ENCODE data around the gene SDSL. TPM values are rescaled to one million over a fixed set of nuclear protein-coding genes. Genes with fewer than 3 reads are reported as not detected.

Gene SDSL
- 7.5 and 18.4 TPM in 2 replicates for total RNA-seq

DNA sequence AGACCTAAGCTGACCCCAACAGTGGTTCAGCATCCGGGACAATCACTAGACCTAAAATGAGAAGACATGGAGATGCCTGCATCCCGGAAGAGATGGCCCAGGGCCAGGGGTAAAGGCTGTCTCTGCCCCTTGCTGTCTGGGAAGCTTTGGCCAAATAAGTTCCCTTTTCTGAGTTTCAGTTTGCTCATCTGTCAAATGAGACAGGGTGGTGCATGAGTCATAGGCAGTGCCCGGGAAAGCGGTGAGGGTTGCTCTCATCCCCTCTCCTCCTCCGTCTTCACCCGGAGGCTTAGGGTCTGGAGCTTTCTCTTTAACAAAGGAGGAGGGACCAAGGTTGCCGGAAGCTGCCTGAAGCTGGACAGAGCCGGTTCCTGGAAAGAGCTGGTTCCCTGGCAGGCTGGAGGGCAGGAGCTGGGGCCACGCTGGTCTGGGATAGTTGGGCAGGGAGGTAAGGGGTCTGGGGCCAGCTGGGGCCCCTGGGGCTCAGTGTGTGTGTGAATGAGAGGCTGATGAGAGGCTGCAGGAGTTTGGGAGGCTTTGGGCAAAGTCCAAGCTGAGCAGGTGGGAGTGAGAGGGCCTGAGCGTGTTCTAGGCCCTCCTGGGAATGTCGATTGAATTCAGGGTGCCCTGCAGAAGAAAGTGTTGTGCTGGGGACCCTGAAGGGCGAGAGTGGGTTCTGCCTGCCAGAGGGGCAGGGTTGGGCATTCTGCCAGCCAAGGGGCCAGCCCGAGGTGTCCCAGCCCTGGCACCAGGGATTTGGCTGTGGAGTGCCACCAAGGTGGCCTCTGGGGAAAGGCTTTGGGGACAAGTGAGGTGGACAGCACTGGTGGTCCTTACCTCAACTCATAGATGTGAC, at the start of gene SDSL:
SDSL (plus strand) TSS at position 351 of the 856 bp plus-strand sequence. CDS start 5,603 bp downstream, outside the sequence.

DNA sequence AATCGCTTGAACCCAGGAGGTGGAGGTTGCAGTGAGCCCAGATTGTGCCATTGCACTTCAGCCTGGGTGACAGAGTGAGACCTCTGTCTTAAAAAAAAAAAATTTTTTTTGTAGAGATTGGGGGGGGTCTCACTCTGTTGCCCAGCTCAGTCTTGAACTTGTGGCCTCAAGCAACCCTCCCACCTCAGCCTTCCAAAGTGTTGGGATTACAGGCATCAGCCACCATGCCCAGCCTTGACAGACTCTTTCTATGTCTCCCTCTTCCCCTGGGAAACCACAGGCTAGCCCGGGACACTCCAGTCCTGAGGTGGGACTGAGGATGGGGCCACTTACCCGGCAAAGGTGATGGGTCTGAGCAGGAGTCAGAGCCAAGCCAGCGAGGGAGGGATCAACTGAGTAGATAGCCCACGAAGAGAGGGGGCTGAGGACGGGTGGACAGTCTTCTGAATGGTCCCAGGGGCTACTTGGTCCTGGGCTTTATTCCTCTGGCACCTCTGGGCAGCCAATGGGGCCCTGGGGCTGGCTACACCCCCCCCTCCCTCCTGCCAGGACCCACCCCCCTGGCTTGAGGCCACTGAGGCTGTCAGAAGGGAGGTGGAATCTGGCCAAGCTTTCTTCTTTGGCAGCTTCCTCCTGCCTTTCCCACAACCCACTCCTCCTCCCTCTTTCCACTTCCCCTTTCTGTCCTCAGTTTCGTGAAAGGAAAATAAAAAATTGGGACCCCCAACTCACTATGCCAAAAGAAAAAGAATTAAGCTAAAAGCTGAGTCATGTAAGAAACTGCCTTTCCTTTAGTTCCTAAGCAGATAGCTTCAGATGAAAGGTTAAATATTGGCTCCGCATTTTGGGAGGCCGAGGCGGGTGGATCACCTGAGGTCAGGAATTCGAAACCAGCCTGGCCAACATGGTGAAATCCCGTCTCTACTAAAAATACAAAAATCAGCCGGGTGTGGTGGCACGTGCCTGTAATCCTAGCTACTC, 18.5 kb upstream of the SDSL start, which contains the start of gene SDS:
SDS (minus strand) TSS at position 453 of the 981 bp plus-strand sequence. CDS start 4,179 bp downstream, outside the sequence.

DNA sequence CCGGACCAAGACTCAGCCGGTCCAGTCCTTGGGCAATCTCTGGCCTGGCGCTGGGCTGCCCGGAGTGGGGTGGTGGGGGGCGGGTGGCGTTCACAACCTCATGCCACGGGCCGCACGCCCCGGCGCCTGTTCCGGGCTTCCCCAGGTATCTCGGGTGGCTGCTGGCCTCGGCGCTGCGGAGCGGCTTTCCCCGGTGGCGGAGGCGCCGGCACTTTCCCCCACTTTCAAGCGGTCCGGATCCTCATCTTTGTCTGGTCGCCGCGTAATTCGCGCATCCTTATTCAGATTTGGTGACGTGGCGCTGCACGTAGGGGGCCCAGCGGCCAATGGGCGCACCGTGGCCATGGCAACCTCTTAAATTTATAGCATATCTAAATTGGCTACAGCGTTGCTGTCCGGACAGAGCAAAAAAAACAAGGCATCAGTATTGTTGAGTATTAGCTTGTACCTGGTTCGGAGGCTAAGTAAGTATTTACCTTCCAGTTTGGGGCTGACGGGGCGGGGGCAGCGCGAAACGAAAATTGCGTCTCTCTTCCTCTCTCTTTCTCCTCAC, 49.5 kb downstream of the SDSL start, which contains the start of gene LHX5:
LHX5 (minus strand) TSS at position 253 of the 553 bp plus-strand sequence. CDS start 373 bp downstream, outside the sequence.

Other genes starting within 250 kb of the SDSL start
- 36.7 and 45.6 TPM in 2 replicates for gene DDX54, start 236.9 kb upstream of the SDSL start, total RNA-seq
- 14.7 and 17.5 TPM in 2 replicates for gene RITA1, start 236.7 kb upstream of the SDSL start, total RNA-seq
- gene TPCN1, start 200.9 kb upstream of the SDSL start, total RNA-seq = 12.0 and 34.0 TPM in 2 replicates
- 15.2 and 20.4 TPM in 2 replicates for gene SLC8B1, start 87.3 kb upstream of the SDSL start, total RNA-seq
- gene PLBD2, start 63.8 kb upstream of the SDSL start, total RNA-seq = 33.5 and 56.9 TPM in 2 replicates
- not detected in 2 replicates for gene SDS, start 18.5 kb upstream of the SDSL start, total RNA-seq
- not detected in 2 replicates for gene LHX5, start 49.5 kb downstream of the SDSL start, total RNA-seq

All from uterine smooth muscle cell (primary cell).